ENCODE measurements around the gene NRP1.

- TF ChIP-seq CTCF (conservative IDR thresholded peaks at IDR 0.05; ENCODE audit: low read depth, low read length) (no peak), EZH2 (IDR thresholded peaks at IDR 0.05; ENCODE audit: borderline replicate concordance, low read depth, low read length, poor library complexity, severe bottlenecking) (no peak)
Measured at GRCh38 chr10:33320288-33320687, 14.2 kb downstream of the NRP1 start.
